NCI-H146 treated with DMSO at 0.1 percent for 48 hours (cell line): ENCODE results near the gene RHOJ.
A peak's percentile ranks its signal among the peaks of the same experiment; 100 is the strongest.
"Not testable (repeated sequence)": the region's sequence is repeated elsewhere in the genome, so short reads cannot be mapped to it uniquely, and the experiment has no call there.

Source experiments
- DNase-seq: peaks from one replicate; lab custom pipeline; 2025; ENCODE audit not compliant: unreplicated experiment; lab: John Stamatoyannopoulos, UW

Gene RHOJ

DNA sequence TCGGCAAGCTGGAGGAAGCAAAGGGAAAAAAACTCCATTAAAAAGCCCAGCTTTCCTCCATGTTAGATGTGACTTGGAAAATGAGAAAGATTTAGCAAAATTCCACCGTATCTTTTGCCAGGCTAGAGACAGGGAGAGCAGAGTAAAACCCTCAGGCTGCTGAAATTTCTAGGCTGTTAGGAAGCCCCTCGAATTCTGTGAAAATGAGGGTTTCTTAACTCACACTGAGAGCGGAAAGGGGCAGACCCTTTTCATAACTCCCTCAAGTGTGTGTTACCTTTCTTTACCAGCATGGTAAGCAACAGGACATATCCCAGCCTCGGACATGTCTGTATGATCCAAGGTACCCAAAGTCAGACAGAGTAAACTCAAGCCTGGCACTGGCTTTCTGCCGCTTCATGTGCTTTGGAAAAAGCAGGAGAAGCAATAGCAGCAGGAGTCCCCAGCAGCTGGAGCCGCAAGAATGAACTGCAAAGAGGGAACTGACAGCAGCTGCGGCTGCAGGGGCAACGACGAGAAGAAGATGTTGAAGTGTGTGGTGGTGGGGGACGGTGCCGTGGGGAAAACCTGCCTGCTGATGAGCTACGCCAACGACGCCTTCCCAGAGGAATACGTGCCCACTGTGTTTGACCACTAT is at the start of gene RHOJ:
Gene RHOJ (plus strand): TSS at position 37 of the 637 bp plus-strand sequence. CDS start 427 bp downstream, at position 464.
- DNase-seq: peak; percentile 21

DNA sequence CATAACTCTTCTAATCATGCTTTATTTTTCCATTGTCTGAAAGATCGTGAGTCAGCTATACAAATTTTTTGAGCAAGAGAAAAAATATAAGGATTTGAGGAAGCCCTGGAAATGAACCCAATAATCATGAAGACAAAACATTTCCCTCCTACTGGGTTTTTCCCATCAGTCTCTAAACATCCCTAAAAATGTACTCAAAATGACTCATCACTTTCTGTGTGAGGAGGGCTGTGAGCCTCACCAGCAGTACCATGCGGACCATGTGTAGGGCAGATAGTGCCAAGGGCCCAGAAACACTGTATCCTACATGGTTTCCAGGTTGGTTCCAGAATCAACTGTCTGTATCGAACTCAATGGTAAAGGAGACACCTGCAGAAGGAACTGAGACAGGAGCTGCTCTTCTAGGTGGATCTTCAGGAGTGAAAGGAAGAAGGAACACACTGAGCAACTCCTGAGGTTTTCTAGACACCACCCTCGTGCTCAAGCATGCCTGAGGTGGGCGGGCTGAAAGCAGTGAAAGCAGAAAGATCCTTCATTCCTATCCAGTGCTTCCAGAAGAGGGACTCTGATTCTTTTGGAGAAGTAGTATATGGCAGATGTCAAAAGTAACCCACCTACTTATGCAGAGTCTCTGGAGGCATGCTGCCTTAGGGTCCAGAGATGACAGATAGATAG is 48.6 kb upstream of the RHOJ start:
- DNase-seq: no peak

DNA sequence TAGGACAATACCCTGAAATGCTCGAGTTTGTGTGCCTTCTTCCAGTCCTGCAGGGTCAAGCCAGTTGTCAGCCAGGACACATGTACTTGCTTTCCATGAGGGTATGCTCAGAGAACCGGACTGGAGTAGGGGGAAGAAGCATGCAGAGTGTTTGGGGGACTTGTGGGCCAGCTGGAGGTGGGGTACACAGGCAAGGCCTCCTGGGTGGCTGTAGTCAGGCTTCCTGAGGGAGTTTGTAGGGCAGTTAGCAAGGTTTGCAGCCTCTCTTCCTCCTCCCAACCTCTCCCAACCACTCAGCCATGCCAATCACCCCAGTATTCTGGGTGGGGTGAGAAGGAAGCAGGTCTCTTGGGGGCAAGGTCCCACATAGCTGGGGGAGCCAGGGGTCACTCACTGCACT is 47.0 kb upstream of the RHOJ start:
- no peak for DNase-seq

DNA sequence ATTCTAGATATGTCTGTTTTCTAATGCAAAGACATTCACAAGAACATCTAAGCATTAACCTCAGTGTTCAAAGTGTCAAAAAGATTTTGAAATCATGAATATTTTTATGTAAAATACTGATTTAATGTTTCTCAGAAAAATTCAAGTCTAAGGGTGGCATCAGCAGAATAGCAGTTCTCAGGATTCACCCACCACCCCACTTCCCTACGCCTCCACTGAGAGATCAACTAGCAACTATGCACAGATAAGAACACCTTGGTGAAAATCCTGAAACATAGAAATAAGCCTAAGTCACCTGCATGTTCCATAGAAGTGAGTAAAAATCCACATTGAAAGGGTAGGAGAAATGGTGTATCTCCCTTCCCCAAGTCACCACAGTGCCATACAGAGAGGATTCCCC is 40.9 kb upstream of the RHOJ start:
- DNase-seq: no peak

DNA sequence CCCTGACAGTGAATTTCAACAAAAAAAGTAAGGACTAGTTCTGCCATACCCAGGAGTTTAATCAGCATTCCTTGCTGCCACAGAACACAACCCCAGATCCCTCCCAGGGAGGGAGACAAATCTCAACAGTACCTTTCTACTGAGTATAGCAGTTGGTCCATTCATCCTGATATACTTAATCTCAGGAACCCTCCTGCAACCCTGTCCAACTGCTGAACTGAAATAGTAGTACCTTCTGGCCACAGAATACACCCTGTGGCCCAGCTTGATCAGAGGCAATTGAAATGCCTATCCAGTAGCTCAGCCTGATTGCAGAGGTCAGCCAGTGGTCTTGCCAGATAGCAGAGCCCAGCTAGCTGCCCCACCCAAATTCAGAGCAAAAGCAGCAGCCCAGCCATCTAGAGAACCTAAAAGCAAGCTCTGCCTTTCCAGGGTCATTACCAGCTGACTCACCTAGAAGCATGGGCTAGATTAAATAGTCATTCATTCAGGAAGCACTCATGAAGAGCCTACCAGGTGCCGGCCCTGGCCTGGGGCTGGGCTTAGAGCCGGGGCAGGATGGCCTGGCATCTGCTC is 40.0 kb upstream of the RHOJ start:
- no peak for DNase-seq

DNA sequence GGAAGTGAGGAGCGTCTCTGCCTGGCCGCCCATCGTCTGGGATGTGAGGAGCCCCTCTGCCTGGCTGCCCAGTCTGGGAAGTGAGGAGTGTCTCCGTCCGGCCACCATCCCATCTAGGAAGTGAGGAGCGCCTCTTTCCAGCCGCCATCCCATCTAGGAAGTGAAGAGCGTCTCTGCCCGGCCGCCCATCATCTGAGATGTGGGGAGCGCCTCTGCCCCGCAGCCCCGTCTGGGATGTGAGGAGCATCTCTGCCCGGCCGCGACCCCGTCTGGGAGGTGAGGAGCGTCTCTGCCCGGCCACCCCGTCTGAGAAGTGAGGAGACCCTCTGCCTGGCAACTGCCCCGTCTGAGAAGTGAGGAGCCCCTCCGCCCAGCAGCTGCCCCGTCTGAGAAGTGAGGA is 39.0 kb upstream of the RHOJ start:
- DNase-seq: not testable (repeated sequence)

DNA sequence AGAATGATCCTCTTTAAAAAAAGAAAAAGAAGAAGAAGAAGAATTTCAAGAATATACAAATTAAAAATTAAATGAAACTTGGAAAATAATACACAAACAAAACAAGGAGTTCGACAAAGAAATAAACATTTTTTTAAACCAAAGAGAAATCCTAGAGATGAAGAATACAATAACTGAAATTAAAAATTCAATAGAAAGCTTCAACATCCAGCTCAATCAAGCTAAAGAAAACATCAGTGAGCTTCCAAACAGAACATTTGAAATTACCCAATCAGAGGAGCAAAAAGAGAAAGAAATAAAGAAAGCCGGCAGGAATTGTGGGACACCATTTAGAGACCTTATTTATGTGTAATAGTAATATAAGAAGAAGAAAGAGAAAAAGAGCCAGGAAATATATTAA is 37.2 kb upstream of the RHOJ start:
- no peak for DNase-seq

DNA sequence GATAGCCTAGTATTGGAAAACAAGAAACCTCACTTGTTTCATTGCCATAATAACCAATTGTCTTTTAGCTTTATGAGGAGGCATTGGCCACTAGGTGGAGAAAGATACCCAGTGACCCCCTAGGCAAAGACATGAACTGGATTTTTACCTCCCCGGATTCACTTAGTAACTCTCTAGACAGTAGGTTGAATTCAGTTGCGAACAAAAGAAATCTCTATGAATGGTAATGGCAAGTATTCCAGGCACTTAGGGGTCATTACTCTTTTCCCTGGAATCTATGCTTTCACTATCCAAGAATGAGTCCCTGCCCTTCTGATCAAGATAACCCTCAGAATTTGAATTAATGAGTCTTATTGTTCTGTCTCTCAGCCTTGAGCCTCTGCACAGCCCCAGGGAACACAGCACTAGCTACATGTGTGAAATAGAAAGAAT is 29.5 kb upstream of the RHOJ start:
- DNase-seq: peak; percentile 50

DNA sequence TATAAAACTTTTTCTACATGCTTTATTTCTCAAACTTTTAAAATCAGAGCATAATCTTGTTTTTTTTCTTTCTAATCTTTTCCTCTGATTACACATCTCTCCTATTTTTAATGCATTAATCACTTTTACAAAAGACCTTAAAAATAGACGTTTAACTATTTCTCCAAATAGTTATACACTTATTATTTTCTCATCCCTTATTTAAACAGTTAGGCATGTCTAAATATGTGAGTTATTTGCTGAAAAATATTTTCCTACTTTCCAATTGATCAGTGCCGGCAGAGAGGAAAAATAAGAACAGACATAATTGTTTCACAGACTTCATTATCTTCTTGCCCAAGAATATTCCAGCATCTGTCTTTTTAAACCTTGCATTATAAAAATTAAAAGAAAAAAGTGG is 28.7 kb upstream of the RHOJ start:
- no peak for DNase-seq

DNA sequence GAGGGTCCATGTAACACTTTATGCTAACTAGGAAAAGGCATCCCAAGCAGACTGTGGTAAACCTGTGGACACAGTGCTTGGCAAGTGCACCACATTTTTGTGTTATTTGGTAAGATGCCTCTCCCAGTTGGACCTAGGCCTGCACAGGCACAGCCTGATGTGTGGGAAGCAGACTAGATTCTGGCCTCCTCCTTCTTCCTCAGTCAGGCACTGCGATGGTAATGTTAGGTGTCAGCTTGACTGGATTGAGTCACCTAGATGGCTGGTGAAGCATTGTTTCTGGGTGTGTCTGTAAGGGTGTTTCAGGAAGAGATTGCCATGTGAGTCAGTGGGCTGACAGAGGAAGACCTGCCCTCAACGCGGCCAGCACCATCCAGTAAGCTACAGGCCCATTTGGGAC is 25.3 kb upstream of the RHOJ start:
- DNase-seq: no peak

DNA sequence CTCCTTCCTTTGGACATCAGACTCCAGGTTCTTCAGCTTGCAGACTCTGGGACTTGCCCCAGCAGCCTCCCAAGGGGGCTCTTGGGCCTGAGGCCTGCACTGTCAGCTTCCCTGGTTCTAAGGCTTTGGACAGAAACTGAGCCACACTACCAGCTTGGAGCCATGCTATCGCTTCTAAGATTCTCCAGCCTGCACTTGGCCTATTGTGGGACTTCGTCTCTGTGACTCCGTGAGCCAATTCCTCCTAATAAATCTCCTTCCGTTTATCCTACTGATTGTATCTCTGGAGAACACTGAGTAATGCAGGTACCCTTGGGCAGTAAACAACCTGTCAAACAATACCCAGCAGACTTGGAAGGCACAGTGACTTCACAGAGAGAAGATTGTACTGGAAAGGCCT is 24.9 kb upstream of the RHOJ start:
- DNase-seq: no peak

DNA sequence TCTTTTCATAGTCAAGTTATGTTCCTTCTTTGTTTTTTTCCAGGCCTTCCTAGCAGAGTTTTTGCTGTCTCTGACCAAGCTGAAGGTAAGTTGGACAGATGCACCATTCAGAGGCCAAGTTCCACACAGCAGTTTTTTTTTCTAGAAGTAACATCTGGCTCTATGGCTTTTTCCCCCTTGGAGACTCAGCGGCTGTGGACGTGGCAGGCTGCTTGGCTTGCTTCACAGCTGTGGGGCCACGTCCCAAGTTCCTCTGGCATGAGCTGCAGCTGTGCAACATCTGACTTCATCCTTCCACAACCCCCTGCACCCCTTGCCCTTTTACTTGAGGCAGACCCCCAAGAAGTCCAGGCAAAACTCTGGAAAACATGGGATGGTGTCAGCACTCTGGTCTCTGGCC is 24.2 kb upstream of the RHOJ start:
- DNase-seq: no peak

DNA sequence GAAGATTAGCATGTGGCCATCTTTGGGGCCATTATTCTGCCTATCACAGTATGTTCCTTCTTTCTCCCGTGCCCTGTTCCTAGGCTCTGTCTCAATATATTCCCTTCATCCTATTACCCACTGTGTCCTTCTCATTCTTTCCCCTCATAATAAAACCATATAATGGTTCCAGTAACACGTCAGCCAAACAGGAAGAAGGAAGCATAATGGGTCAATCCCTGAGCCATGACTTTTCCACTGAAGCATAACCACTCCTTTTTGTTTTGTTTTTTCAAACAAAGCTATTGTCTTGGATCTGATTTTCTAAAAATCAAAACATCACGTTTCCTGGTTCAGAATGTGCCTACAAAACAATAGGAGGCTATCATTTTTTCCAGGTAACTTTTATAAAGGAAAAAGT is 21.3 kb upstream of the RHOJ start:
- no peak for DNase-seq

DNA sequence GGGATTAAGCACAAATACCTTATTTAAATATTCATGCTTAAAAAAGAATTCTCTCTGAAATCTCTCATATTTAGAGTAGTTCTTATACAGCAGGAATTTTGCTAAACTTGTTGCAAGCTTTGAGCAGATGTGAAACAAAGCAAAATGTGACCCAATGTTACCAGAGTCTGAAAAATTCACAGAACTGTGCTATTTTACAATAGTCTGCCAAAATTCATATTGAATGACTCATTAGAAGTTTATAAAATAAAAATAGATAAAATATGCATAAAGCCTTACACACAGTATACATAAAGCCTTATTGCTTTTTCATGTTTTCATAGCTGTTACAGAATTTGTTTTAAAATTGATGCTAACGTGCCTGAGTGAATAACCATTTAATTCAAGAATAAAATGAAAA is 17.8 kb upstream of the RHOJ start:
- no peak for DNase-seq

DNA sequence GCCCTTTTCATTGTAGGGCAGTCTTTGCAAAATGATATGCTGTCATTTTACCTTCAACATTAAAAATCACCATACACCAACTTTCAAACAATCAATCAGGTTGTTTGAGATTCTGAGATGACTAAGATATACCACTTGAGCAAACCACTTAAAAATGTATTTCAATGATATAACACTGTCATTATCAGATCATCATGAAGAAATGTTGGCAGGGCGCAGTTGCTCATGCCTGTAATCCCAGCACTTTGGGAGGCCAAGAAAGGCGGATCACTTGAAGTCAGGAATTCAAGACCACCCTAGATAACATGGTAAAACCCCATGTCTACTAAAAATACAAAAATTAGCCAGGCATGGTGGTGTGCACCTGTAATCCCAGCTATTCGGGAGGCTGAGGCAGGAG is 13.0 kb upstream of the RHOJ start:
- DNase-seq: no peak

DNA sequence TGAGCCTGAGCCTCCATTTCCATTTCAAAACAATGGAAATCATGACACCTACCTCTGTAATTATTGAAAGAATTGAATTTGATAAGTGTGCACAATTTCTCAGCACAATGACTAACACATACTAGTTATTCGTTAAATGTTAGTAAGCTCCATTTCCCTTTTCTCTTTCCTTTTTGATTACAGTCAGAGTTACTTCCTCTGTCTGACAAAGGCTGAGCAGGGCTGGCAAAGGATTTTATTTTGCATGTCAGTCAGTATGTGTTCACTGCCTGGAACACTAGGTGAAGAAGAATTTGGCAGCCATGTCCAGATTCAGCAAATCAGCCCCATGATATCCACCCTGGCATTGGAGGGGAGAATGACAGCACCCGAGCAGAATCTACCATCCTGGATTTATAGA is 12.2 kb upstream of the RHOJ start:
- no peak for DNase-seq

DNA sequence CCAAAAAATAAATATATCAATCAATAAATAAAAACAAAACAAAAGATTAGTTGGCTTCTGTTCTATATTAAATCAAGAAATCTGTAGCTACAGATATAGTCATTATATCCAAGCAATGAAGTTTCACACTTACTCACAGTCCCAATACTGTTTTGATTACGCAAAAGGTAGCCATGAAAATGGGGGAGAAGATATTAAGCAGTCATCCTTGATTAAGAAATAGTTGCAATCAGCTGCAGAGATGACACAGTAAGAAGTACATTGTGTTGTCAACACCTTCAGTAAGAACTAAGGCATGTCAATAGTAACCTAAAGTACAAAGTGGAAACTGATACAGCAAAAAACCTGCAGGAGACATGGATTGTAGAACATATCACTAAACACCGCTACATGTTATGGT is 11.0 kb upstream of the RHOJ start:
- no peak for DNase-seq

DNA sequence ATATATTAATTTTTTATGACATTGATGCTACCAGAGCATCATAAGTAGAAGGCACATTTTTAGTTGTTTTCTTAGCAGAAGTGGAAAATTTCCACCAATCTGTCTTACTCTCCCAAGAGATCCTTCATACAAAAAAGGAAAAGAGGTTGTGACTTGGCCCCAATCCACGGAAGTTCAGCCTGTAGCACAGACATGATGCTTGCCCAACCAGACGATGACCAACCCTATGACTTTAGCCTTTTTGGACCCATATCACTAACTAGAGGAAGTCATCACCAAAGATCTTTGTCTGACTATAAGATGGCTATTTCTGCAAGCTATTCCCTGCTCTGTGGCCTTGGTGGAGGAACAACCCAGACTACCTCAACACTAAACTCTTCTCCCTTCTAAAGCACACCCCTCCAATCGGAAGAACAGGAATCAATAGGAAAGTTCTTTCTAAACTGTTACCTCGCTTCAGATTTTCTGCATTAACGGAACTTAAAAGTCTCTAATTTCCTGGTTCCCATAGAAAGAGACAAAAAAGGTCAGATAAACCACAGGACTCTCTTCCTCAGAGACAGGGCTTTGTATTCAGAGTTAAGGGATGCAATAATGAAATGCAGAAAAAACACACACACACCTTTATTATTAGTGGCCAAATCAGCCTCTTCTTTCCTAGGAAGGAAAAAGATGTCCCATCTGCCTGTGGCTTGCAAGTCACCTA is 4.1 kb upstream of the RHOJ start:
- no peak for DNase-seq

DNA sequence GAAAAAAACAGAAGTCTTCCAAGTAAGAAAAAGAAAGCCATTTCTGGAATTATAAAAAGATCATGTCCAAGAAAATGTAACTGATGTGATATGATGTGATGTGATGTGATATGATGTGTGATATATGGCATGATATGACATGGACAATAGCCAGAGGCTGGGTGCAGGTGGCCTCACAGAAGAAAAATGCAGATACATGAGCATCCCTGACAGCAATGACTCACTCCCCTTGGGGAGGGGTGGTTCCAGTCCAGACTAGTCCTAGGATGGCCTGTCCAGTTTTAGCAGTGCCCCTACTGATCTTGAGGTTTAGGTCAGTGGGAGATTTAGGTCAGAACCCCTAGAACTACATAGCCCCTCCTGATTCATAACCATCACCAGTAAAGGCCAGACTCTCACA is 3.5 kb upstream of the RHOJ start:
- DNase-seq: no peak

DNA sequence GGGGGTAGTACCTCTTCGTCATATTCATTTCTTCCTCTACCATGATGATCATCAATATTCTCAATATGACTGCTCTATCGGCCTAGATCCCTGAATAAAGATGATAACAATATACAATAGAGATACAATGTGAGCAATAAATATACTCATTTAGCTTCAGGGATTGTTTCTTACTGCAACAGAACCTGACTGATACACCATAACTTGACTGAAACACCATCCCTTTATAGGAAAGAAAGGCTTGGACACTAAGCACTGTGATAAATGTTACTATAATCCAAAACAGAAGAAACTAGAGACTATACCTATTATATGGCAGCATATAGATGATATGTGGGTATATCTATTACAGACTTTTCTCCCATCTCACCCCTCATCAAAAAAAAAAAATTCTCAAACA is 1.2 kb upstream of the RHOJ start:
- no peak for DNase-seq

DNA sequence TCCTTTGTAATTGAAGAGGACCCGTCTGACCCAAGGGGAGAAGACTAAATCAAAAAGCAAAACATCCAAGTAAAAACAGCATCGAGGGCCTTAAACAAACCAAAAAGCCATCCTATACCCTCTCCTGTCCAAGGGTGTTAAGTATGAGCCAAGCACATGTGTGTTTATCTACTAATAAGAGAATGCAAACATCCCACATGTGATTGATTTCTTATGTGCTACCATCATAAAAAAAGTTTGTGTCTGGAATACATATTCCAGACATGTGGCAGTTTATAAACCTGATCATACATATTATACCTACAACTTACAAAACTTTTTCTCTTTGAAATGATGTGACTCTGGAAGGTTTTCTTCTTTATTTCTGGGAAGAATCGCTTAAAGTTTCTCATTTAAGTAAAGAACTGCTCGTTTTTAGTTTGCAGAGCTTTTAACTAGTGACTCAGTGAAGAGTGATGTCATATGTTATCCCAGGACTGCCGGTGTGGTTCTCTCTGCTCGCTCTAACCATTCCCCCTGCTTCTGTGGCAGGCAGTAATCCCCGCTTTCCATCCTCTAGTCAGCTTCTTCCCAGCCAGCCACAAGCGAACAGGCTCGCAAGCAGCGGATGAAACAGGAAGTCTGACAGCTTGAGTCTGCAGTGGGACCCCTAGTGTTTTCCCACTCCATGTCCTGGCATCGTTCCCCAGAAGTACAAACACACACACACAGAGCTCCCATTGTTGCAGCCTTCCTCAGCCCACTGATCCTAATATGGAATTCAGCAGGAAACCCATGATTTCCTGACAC is 431 bp upstream of the RHOJ start:
- DNase-seq: peak; percentile 83
